ENCODE data around the gene LIN28B.

DNA sequence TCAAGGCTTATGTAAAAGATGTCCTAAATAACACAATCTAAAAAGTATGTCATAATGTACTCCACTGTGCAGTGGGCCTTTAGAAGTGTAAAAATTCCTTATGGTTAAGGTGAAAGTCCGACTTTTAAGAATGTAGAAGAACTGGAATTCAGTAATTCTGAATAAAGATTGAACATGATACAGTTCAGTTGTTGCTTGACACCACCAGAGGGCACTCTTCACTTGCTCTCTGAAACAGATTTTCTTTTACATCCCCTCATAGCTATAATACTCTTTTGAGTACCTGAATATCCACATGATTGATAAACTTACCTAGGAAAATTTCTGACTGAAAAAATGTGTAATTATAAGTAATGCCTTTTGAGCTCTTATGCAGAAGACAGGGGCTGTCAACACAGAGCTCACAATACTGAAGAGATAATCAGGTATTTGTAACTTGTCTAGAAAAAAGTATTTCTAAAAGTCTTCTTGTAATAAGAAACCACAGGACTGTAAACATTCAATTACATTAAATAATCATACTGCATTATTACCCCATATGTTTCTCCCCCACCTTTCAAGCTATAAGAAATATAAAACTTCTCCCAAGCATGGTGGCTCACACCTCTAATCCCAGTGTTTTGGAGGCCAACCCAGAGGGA is 130.8 kb downstream of the LIN28B start:
- TF ChIP-seq, protein P1, sequence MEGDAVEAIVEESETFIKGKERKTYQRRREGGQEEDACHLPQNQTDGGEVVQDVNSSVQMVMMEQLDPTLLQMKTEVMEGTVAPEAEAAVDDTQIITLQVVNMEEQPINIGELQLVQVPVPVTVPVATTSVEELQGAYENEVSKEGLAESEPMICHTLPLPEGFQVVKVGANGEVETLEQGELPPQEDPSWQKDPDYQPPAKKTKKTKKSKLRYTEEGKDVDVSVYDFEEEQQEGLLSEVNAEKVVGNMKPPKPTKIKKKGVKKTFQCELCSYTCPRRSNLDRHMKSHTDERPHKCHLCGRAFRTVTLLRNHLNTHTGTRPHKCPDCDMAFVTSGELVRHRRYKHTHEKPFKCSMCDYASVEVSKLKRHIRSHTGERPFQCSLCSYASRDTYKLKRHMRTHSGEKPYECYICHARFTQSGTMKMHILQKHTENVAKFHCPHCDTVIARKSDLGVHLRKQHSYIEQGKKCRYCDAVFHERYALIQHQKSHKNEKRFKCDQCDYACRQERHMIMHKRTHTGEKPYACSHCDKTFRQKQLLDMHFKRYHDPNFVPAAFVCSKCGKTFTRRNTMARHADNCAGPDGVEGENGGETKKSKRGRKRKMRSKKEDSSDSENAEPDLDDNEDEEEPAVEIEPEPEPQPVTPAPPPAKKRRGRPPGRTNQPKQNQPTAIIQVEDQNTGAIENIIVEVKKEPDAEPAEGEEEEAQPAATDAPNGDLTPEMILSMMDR (IDR thresholded peaks at IDR 0.05; ENCODE audit: low read depth, low read length, poor library complexity, severe bottlenecking) = peak; percentile 76
- no peak for TF ChIP-seq EZH2phosphoT487 (IDR thresholded peaks at IDR 0.05; ENCODE audit: borderline replicate concordance, low read length)
